Type B pancreatic cell (in vitro differentiated cells): ENCODE measurements around the gene DKKL1. TPM values are rescaled to one million over a fixed set of nuclear protein-coding genes. Genes with fewer than 3 reads are reported as not detected.
"Not testable (repeated sequence)": the region's sequence is repeated elsewhere in the genome, so short reads cannot be mapped to it uniquely, and the experiment has no call there.

Source experiments
- DNase-seq: peaks from one replicate; pipeline ENCODE4 v3.0.0; 2021; ENCODE audit warnings: mixed read lengths; ENCODE audit not compliant: unreplicated experiment; ENCODE audit errors: extremely low spot score
- H3K27ac Mint-ChIP-seq: 2 replicates; pipeline ENCODE4 v1.8.0; 2021; ENCODE audit warnings: mild to moderate bottlenecking, mixed read lengths
- H3K27me3 Mint-ChIP-seq: 2 replicates; pipeline ENCODE4 v1.8.0; 2021; ENCODE audit warnings: mixed read lengths
- H3K36me3 Mint-ChIP-seq: 2 replicates; pipeline ENCODE4 v1.8.0; 2021; ENCODE audit warnings: mixed read lengths
- H3K4me1 Mint-ChIP-seq: one replicate; pipeline ENCODE4 v1.8.0; 2021; ENCODE audit warnings: mixed read lengths; ENCODE audit not compliant: unreplicated experiment
- H3K4me3 Mint-ChIP-seq: 2 replicates; pipeline ENCODE4 v1.8.0; 2021; ENCODE audit warnings: mild to moderate bottlenecking, mixed read lengths
- H3K9me3 Mint-ChIP-seq: 2 replicates; pipeline ENCODE4 v1.8.0; 2021; ENCODE audit warnings: mixed read lengths
- CTCF ChIP-seq: fragments of 200-600 bp; sonication (generic); conservative IDR thresholded peaks from 2 replicates; pipeline ENCODE4 v1.5.0; 2021; ENCODE audit warnings: antibody characterized with exemption, mild to moderate bottlenecking
- long read RNA-seq: library from polyadenylated mRNA; unstranded; transcript quantifications from one replicate; pipeline ENCODE4 v2.0.0, GENCODE V29; 2020
- total RNA-seq: library from RNA; stranded (reverse); gene quantifications from 2 replicates; pipeline ENCODE4 v1.2.1, GENCODE V29; 2021; ENCODE audit warnings: low replicate concordance

Gene DKKL1
- 0.90 and 9.4 TPM in 2 replicates for total RNA-seq
- long read RNA-seq = 0 reads

- peaks cover 5% of the 10 kb centered on the region for H3K4me1 Mint-ChIP-seq
- peaks cover 3% of the 10 kb centered on the region for H3K36me3 Mint-ChIP-seq
- H3K27me3 Mint-ChIP-seq = no peaks in the 10 kb centered on the region
- no peak for TF ChIP-seq CTCF
- H3K27ac Mint-ChIP-seq = no peak within 1 kb of the TSS
- H3K4me3 Mint-ChIP-seq = no peak within 1 kb of the TSS
- DNase-seq = peak; percentile 99
- H3K9me3 Mint-ChIP-seq = no peaks in the 10 kb centered on the region
These were observed at the start of gene DKKL1 for GRCh38 chr19:49363268-49364082. Gene DKKL1 (plus strand): TSS chr19:49363877. CDS start chr19:49363999, 122 bp downstream.

GRCh38 chr19:49315111-49315510 lies 48.6 kb upstream of the DKKL1 start:
- DNase-seq = no peak
- Mint-ChIP-seq H3K9me3 (peaks cover 4% of the 10 kb centered on the region), H3K4me3 (no peak overlapping the region), H3K36me3 (peaks cover 19% of the 10 kb centered on the region), H3K27ac (no peak overlapping the region), H3K27me3 (no peaks in the 10 kb centered on the region), H3K4me1 (peaks cover 8% of the 10 kb centered on the region)
- TF ChIP-seq CTCF = no peak

- TF ChIP-seq CTCF = no peak
- Mint-ChIP-seq H3K27me3 (no peaks in the 10 kb centered on the region), H3K36me3 (peaks cover 23% of the 10 kb centered on the region), H3K27ac (no peak overlapping the region), H3K9me3 (peaks cover 4% of the 10 kb centered on the region), H3K4me1 (peaks cover 8% of the 10 kb centered on the region), H3K4me3 (no peak overlapping the region)
- DNase-seq = no peak
These were observed 47.4 kb upstream of the DKKL1 start for GRCh38 chr19:49316284-49316683.

GRCh38 chr19:49318296-49318695 lies 45.4 kb upstream of the DKKL1 start:
- peaks cover 26% of the 10 kb centered on the region for H3K36me3 Mint-ChIP-seq

GRCh38 chr19:49324801-49325576 lies 38.7 kb upstream of the DKKL1 start, which contains the start of gene SLC6A16:
Gene SLC6A16 (minus strand): TSS chr19:49325191. CDS start chr19:49311347, 13,844 bp downstream.
- Mint-ChIP-seq H3K36me3 (peaks cover 19% of the 10 kb centered on the region), H3K4me3 (no peak within 1 kb of the TSS)
- peak; percentile 52 for DNase-seq

More at GRCh38 chr19:49318296-49318695, 45.4 kb upstream of the DKKL1 start:
- Mint-ChIP-seq H3K4me3 (no peak overlapping the region), H3K9me3 (peaks cover 10% of the 10 kb centered on the region), H3K4me1 (peaks cover 8% of the 10 kb centered on the region), H3K27me3 (no peaks in the 10 kb centered on the region), H3K27ac (no peak overlapping the region)
- no peak for TF ChIP-seq CTCF
- no peak for DNase-seq

GRCh38 chr19:49325756-49326155 lies 37.9 kb upstream of the DKKL1 start:
- H3K36me3 Mint-ChIP-seq = peaks cover 22% of the 10 kb centered on the region
- H3K4me3 Mint-ChIP-seq, H3K27ac Mint-ChIP-seq, H3K27me3 Mint-ChIP-seq, H3K9me3 Mint-ChIP-seq, H3K4me1 Mint-ChIP-seq: not testable (repeated sequence)
- peak; percentile 16 for DNase-seq

More at GRCh38 chr19:49324801-49325576, 38.7 kb upstream of the DKKL1 start, which contains the start of gene SLC6A16:
- H3K27me3 Mint-ChIP-seq = no peaks in the 10 kb centered on the region
- no peak for TF ChIP-seq CTCF
- no peak within 1 kb of the TSS for H3K27ac Mint-ChIP-seq
- peaks cover 7% of the 10 kb centered on the region for H3K4me1 Mint-ChIP-seq
- peaks cover 9% of the 10 kb centered on the region for H3K9me3 Mint-ChIP-seq
